GM18508 (cell line): ENCODE measurements around the gene SNX1.

Source experiments
- ATAC-seq: cut with Tn5 transposase; IDR thresholded peaks from one replicate; pipeline ENCODE4 v1.9.1; 2021; ENCODE audit warnings: moderate number of reproducible peaks; ENCODE audit not compliant: insufficient read depth, unreplicated experiment

The SNX1 gene

GRCh38 chr15:64141798-64142512 lies 46.2 kb downstream of the SNX1 start:
- no peak for ATAC-seq

- ATAC-seq, result no peak
Observed at GRCh38 chr15:64143276-64143675, 47.5 kb downstream of the SNX1 start.

DNA sequence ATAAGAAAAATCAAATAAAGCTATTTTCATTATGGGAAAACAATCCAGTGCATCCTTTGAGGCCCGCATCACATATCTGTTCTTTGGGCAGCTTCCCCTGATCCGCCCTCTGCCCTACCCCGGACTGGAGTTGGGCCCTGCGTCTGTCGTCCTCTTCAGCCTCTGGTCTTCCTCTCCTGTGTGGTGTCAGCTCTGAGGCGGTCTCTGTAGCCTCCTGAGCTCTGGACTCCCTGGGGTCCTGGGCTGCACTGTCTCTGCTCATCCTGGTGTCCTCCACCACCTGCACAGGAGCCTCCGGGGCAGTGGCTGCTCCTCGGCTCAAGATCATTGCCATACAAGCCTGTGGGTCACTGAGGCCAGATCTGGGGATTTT lies 48.4 kb downstream of the SNX1 start:
- ATAC-seq, result no peak

GRCh38 chr15:64144565-64145281 lies 48.9 kb downstream of the SNX1 start:
- ATAC-seq, result peak; percentile 61

- no peak for ATAC-seq
Observed at GRCh38 chr15:64146041-64146440, 50.3 kb downstream of the SNX1 start.

- ATAC-seq, result no peak
Observed at GRCh38 chr15:64146520-64146884, 50.7 kb downstream of the SNX1 start.

- no peak for ATAC-seq
Observed at GRCh38 chr15:64146885-64147681, 51.3 kb downstream of the SNX1 start.

GRCh38 chr15:64148168-64148567 lies 52.4 kb downstream of the SNX1 start:
- ATAC-seq, result no peak

GRCh38 chr15:64148581-64148980 lies 52.8 kb downstream of the SNX1 start:
- no peak for ATAC-seq

DNA sequence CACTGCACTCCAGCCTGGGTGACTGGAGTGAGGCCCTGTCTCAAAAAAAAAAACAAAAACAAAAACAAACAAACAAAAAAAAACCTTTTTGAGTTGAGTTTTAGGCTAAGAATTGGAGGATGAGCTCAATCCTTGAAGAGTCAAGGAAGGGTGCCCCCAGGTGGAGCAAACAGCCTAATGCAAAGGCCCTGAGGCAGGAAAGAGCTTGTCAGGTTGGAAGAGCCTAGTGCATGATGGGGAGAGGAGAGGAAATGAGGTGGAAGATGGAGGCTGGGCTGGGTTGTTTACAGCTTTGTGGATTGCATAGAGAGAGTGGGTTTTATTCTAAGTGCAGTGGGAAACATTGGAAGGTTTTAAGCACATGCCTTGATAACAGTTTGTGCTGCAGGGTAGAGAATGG lies 53.6 kb downstream of the SNX1 start:
- ATAC-seq, result no peak

- ATAC-seq, result no peak
Observed at GRCh38 chr15:64149893-64150578, 54.3 kb downstream of the SNX1 start.

DNA sequence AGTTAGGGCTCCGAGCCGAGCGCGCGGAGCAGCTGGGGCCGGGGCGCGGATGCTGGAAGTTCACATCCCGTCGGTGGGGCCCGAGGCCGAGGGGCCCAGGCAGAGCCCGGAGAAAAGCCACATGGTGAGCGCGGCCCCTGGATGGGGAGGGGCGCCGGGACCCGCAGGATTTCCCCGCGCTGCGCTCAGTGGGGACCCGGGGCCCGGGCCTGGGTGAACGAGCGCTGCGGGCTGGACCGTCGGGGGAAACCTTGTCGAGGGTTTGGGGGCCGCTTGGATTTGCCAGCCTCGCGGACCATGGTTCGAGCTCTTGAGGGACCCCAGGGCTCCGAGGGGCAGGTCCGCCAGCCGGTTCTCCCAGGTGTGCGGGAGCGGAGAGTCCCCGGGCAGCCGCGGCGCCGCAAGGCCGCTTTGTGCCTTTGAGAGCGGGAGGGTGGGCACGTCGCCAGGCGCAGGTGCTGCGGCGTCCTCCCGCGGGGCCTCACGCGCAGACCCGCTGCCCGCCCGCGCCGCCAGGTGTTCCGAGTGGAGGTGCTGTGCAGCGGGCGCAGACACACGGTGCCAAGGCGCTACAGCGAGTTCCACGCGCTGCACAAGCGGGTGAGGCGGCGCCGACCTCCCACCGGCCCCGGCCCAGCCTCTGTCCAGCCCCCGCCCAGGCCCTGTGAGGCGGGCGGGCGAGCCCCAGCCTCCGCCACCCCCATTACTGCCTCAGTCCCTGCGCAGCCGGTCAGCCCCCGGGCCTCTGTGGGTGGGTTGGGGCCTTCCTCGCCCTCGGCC lies 56.1 kb downstream of the SNX1 start, which contains the start of gene SNX22:
TSS of gene SNX22 (plus strand) at position 5 of the 780 bp plus-strand sequence. CDS start at position 50, 45 bp downstream.
- ATAC-seq, result no peak

- ATAC-seq, result no peak
Observed at GRCh38 chr15:64152507-64153387, 57.0 kb downstream of the SNX1 start.

DNA sequence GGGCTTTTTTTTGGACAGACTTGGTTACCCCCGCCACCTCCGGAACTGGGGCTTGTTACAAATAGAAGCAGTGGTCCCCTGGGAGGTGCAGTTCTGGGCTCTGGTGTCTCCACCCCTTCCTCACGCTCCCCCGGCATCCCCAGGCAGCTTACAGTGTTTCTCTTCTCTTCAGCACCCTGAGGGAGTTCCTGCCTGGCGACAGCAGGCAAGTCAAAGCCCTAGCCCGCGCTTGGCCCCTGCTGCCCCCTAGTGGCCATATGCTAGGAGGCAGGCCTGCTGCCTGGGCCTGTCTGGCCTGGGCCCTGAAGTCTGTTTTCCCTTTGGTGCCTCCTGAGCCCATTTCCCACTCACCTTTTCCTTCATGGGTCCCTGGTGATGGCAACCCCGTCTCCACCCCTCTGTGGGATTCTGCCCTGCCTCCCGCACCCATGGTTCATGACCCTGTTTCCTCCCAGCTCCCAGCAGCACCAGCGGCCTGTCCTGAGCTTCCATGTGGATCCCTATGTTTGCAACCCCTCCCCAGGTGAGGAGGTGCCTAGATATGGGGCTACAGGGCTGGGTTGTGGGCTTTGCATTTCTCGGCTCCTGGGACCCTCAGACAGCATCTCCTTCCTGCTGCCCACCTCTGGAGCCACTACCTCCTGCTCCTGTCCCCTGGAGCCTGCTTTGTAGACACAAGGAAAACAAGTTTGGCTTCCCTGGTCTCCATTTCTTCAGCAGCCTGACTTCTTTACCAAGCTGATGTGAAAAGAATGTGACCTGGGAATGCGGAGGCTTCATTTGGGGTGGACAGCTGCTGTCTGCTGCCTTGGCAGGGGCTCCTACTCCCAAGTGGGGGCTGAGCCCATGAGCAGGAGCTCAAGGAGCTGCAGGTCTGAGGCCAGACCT lies 57.9 kb downstream of the SNX1 start:
- no peak for ATAC-seq

- no peak for ATAC-seq
Observed at GRCh38 chr15:64155802-64156651, 60.2 kb downstream of the SNX1 start.

GRCh38 chr15:64156652-64157331 lies 61.0 kb downstream of the SNX1 start:
- ATAC-seq, result no peak
